Transverse colon (tissue), 4 donors: ENCODE results near the gene PCGF2. TPM values are rescaled to one million over a fixed set of nuclear protein-coding genes. Genes with fewer than 3 reads are reported as not detected.
A peak's percentile ranks its signal among the peaks of the same experiment; 100 is the strongest.

ENCODE experiments used
- DNase-seq: peaks from one replicate; pipeline ENCODE4 v3.0.0-alpha.2; 2019
- H3K27ac ChIP-seq, 4 donors: fragments of 200-600 bp; sonication (generic); 2 replicates each; pipeline ENCODE4 v1.5.1; 2016 to 2018; ENCODE audit warnings: inconsistent platforms in 4 of 4
- H3K27me3 ChIP-seq: fragments of 200-600 bp; sonication (generic); 2 replicates; pipeline ENCODE4 v1.5.1; 2017; ENCODE audit warnings: inconsistent platforms
- H3K36me3 ChIP-seq, 4 donors: fragments of 200-600 bp; sonication (generic); 2 replicates each; pipeline ENCODE4 v1.5.1; 2017 to 2019; ENCODE audit warnings: inconsistent platforms in 4 of 4
- H3K4me1 ChIP-seq, 4 donors: fragments of 200-600 bp; sonication (generic); 2 replicates each; pipeline ENCODE4 v1.5.1; 2017 to 2020; ENCODE audit warnings: inconsistent platforms in 4 of 4
- H3K4me3 ChIP-seq, 4 donors: fragments of 200-600 bp; sonication (generic); 1 replicate in 1 of 4; 2 replicates in 3 of 4; pipeline versions ENCODE4 v1.5.1 to v1.6.1; 2017 to 2019; ENCODE audit warnings: inconsistent platforms in 4 of 4
- H3K9me3 ChIP-seq, 2 donors: fragments of 200-600 bp; sonication (generic); 2 replicates each; pipeline ENCODE4 v1.5.1; 2017 to 2019; ENCODE audit warnings: inconsistent platforms in 2 of 2
- CTCF ChIP-seq, 5 experiments: fragments of 200-600 bp in 3 of 5; fragments of 450-650 bp in 2 of 5; sonication (generic) in 3 of 5; IDR thresholded peaks; 1 replicate in 2 of 5; 2 replicates in 3 of 5; pipeline ENCODE4 v1.5.1; 2016 to 2017; ENCODE audit warnings: antibody characterized with exemption in 5 of 5, inconsistent platforms in 3 of 5, mild to moderate bottlenecking in 2 of 5, moderate library complexity in 1 of 5
- EP300 ChIP-seq: sonication (generic); formaldehyde crosslinking; IDR thresholded peaks from one replicate; pipeline ENCODE4 v1.6.1; 2017; ENCODE audit warnings: antibody characterized with exemption, low read depth
- POLR2A ChIP-seq: fragments of 450-650 bp; IDR thresholded peaks from one replicate; pipeline ENCODE4 v1.6.1; 2016; ENCODE audit warnings: antibody characterized with exemption, mild to moderate bottlenecking, moderate library complexity
- POLR2AphosphoS5 ChIP-seq, 3 donors: sonication (generic); formaldehyde crosslinking; IDR thresholded peaks; one replicate each; pipeline ENCODE4 v1.6.1; 2016; ENCODE audit warnings: antibody characterized with exemption in 3 of 3
- WGBS, 2 donors: methylation state at CpG; one replicate each; pipeline ENCODE4 v1.1.5; 2018; ENCODE audit warnings: low coverage in 1 of 2; 5-methylcytosine and 5-hydroxymethylcytosine counted together
- in situ Hi-C, 4 donors: fragments of 200-750 bp; cut with MboI; loops; one replicate each; pipeline versions ENCODE4 v1.15.0 to v1.15.1; 2017; ENCODE audit warnings: low sequenced_read_pairs in 3 of 4, low pct_ligation_motif_present in 1 of 4, low pct_unique_long_range_greater_than_20kb in 1 of 4
- intact Hi-C: fragments of 100-400 bp; cut with DNase I; formaldehyde crosslinking; loops from one replicate; pipeline ENCODE4 v1.15.1; 2023; ENCODE audit warnings: low total_unique reads
- total RNA-seq, 4 donors: library from RNA; depleted of rRNA; stranded (reverse); fragments of >200 nt; gene quantifications; one replicate each; pipeline ENCODE4 v1.1.0, GENCODE V29; 2016

PCGF2 gene
- total RNA-seq, 4 donors from 2014 or later: 9.1 to 41.9 (median 12.2) TPM

- Histone ChIP-seq H3K4me3 (peak overlapping the region in 3 of 4 donors; percentile 76 to 95 (median 87)), H3K27me3 (no peaks in the 10 kb centered on the region), H3K9me3 (no peaks in the 10 kb centered on the region), H3K27ac (peak overlapping the region; percentile 88 to 96 (median 89)), H3K4me1 (peaks cover 9 to 65% (median 49%) of the 10 kb centered on the region in 4 donors), H3K36me3 (peaks cover 0 to 14% (median 3%) of the 10 kb centered on the region in 4 donors)
- DNase-seq: no peak
- intact Hi-C loops: no loop called here
- in situ Hi-C loops: no loop called here
- 4 to 5% methylated on average over 9 to 10 of the region's 10 CpGs for WGBS, 2 donors
- TF ChIP-seq POLR2AphosphoS5 (IDR thresholded peaks at IDR 0.05) (no peak), CTCF (IDR thresholded peaks at IDR 0.05) (no peak), EP300 (no peak), POLR2A (no peak)
These were observed 3.1 kb upstream of the PCGF2 start for GRCh38 chr17:38751144-38751807.

GRCh38 chr17:38750312-38751121 lies 2.4 kb upstream of the PCGF2 start:
- in situ Hi-C loops: no loop called here
- H3K27ac ChIP-seq: peak overlapping the region; percentile 88 to 96 (median 89)
- no peaks in the 10 kb centered on the region for H3K27me3 ChIP-seq
- no peak for TF ChIP-seq POLR2AphosphoS5 (IDR thresholded peaks at IDR 0.05)
- no peak for TF ChIP-seq EP300
- no peak for TF ChIP-seq CTCF (IDR thresholded peaks at IDR 0.05)
- no peak for TF ChIP-seq POLR2A
- no peak for DNase-seq
- peak overlapping the region in 3 of 4 donors; percentile 76 to 95 (median 87) for H3K4me3 ChIP-seq
- H3K4me1 ChIP-seq: peaks cover 10 to 73% (median 50%) of the 10 kb centered on the region in 4 donors
- no peaks in the 10 kb centered on the region for H3K9me3 ChIP-seq
- 6 to 34% methylated on average over 5 to 28 of the region's 28 CpGs for WGBS, 2 donors
- intact Hi-C loops: no loop called here
- H3K36me3 ChIP-seq: peaks cover 0 to 9% (median 0%) of the 10 kb centered on the region in 4 donors

- peaks cover 10 to 74% (median 50%) of the 10 kb centered on the region in 4 donors for H3K4me1 ChIP-seq
- DNase-seq: no peak
- in situ Hi-C loops: no loop called here
- WGBS, 2 donors: 18% methylated on average over 12 of the region's 12 CpGs; no CpG with 5 or more reads in 1 of the 2 donors
- intact Hi-C loops: no loop called here
- TF ChIP-seq POLR2A (no peak), EP300 (no peak), CTCF (IDR thresholded peaks at IDR 0.05) (no peak), POLR2AphosphoS5 (IDR thresholded peaks at IDR 0.05) (no peak)
- H3K9me3 ChIP-seq: no peaks in the 10 kb centered on the region
- H3K27me3 ChIP-seq: no peaks in the 10 kb centered on the region
- peak overlapping the region; percentile 52 to 95 (median 61) for H3K4me3 ChIP-seq
- H3K27ac ChIP-seq: peak overlapping the region; percentile 88 to 96 (median 89)
- H3K36me3 ChIP-seq: peaks cover 0 to 9% (median 0%) of the 10 kb centered on the region in 4 donors
These were observed 1.8 kb upstream of the PCGF2 start for GRCh38 chr17:38750044-38750311.
